22Rv1 (cell line): ENCODE data around the gene TUT1.

Source experiments
- ZFX ChIP-seq: fragments of 450-650 bp; IDR thresholded peaks from 2 replicates; pipeline ENCODE4 v1.6.1; 2017; ENCODE audit warnings: antibody characterized with exemption, borderline replicate concordance
- TF ChIP-seq, protein P1 (sequence below): fragments of 450-650 bp; IDR thresholded peaks from 2 replicates; pipeline ENCODE4 v1.5.1; 2017; ENCODE audit warnings: mild to moderate bottlenecking

DNA sequence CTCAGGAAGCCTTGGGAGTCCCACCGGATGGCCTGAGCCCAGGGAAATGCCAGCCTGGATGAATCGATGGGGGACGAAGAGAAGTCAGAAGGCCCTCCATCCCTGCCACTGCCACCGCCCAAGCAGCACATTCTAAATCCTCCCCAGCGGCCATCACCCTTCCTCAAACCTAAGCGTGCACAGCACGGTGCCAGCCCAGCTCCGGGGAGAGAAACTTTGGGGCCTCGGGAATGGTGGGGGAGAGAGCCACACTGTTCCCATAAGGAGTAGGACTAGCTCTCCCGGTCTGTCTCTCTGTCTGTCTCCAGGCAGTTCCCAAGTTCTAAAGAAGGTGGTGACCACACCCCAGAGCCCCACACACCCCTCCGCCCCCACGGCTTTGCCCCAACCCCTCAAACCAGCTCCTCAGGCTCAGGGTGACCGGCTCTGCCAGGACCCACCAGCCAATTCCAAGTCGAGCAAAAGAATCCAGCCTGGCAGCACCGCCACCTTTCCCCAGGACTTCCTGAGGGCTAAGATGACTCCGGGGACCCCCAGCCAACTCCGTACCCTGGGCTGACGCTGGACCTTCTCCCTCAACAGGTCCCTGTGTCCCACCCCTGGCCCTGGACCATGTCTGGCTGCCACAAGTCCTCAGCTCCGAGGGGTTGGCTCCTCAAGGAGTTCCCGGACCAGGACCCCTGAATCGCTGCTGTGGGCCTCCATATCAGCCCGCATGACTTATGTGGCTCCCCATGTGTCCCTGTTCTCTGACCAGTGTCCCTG, 47.5 kb downstream of the TUT1 start:
- TF ChIP-seq, protein P1, sequence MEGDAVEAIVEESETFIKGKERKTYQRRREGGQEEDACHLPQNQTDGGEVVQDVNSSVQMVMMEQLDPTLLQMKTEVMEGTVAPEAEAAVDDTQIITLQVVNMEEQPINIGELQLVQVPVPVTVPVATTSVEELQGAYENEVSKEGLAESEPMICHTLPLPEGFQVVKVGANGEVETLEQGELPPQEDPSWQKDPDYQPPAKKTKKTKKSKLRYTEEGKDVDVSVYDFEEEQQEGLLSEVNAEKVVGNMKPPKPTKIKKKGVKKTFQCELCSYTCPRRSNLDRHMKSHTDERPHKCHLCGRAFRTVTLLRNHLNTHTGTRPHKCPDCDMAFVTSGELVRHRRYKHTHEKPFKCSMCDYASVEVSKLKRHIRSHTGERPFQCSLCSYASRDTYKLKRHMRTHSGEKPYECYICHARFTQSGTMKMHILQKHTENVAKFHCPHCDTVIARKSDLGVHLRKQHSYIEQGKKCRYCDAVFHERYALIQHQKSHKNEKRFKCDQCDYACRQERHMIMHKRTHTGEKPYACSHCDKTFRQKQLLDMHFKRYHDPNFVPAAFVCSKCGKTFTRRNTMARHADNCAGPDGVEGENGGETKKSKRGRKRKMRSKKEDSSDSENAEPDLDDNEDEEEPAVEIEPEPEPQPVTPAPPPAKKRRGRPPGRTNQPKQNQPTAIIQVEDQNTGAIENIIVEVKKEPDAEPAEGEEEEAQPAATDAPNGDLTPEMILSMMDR, result no peak
- no peak for TF ChIP-seq ZFX
